Liver (tissue), 3 donors: ENCODE data around the gene NOM1.

ENCODE experiments used
- ATF3 ChIP-seq: IDR thresholded peaks from 2 replicates; pipeline ENCODE4 v1.6.1; 2016; ENCODE audit warnings: antibody characterized with exemption
- CTCF ChIP-seq: fragments of 150-350 bp; IDR thresholded peaks from 2 replicates; pipeline ENCODE4 v1.5.1; 2017; ENCODE audit warnings: improper control_type of control experiment, low read depth, low read length; ENCODE audit not compliant: missing input control
- FOXA2 ChIP-seq: IDR thresholded peaks from 2 replicates; pipeline ENCODE4 v1.6.1; 2016; ENCODE audit warnings: antibody characterized with exemption
- MAX ChIP-seq: IDR thresholded peaks from 2 replicates; pipeline ENCODE4 v1.6.1; 2016; ENCODE audit warnings: antibody characterized with exemption
- NR2F2 ChIP-seq: IDR thresholded peaks from 2 replicates; pipeline ENCODE4 v1.6.1; 2016; ENCODE audit warnings: antibody characterized with exemption
- RAD21 ChIP-seq, 2 donors: IDR thresholded peaks; 2 replicates each; pipeline ENCODE4 v1.6.1; 2016; ENCODE audit warnings: antibody characterized with exemption in 2 of 2, mild to moderate bottlenecking in 2 of 2
- REST ChIP-seq: IDR thresholded peaks from 2 replicates; pipeline ENCODE4 v1.6.1; 2016; ENCODE audit warnings: antibody characterized with exemption, mild to moderate bottlenecking
- RXRA ChIP-seq, 2 donors: IDR thresholded peaks; 2 replicates each; pipeline ENCODE4 v1.6.1; 2017 to 2018; ENCODE audit warnings: antibody characterized with exemption in 2 of 2, mild to moderate bottlenecking in 1 of 2
- TAF1 ChIP-seq: conservative IDR thresholded peaks from 2 replicates; pipeline ENCODE4 v1.6.1; 2016; ENCODE audit warnings: antibody characterized with exemption, mild to moderate bottlenecking
- ZBTB33 ChIP-seq: IDR thresholded peaks from 2 replicates; pipeline ENCODE4 v1.6.1; 2016; ENCODE audit warnings: antibody characterized with exemption
- donor health status: healthy.
- donor health status: healthy.

GRCh38 chr7:156932006-156932405 lies 17.5 kb upstream of the NOM1 start:
- TF ChIP-seq CTCF (no peak), TAF1 (no peak), ATF3 (no peak), RAD21 (IDR thresholded peaks at IDR 0.05) (no peak), RXRA (IDR thresholded peaks at IDR 0.05) (no peak), ZBTB33 (no peak), MAX (no peak), REST (no peak), NR2F2 (no peak), FOXA2 (no peak)
